Right lobe of liver (tissue), 6 donors: ENCODE data around the gene PLCZ1. TPM values are rescaled to one million over a fixed set of nuclear protein-coding genes. Genes with fewer than 3 reads are reported as not detected.

Experiments
- ATAC-seq, 4 donors: fragments of 200-7000 bp; cut with Tn5 transposase; one replicate each; pipeline ENCODE4 v1.9.1; 2020; ENCODE audit warnings: mild to moderate bottlenecking in 4 of 4, moderate library complexity in 4 of 4
- DNase-seq, 3 donors: peaks; one replicate each; pipeline ENCODE4 v3.0.0-alpha.2; 2020
- H3K27ac ChIP-seq, 3 donors: fragments of 200-600 bp; one replicate each; pipeline ENCODE4 v1.8.0; 2022
- H3K27me3 ChIP-seq, 2 donors: fragments of 200-600 bp; one replicate each; pipeline ENCODE4 v1.8.0; 2022
- H3K36me3 ChIP-seq, 4 donors: fragments of 200-600 bp; sonication (generic) in 1 of 4; one replicate each; pipeline versions ENCODE4 v1.5.1 to v1.8.0; 2017 to 2022; ENCODE audit warnings: control low read depth in 1 of 4
- H3K4me1 ChIP-seq, 4 donors: fragments of 200-600 bp; sonication (generic) in 1 of 4; one replicate each; pipeline versions ENCODE4 v1.5.1 to v1.8.0; 2017 to 2022; ENCODE audit warnings: control low read depth in 1 of 4
- H3K4me3 ChIP-seq, 3 donors: fragments of 200-600 bp; one replicate each; pipeline ENCODE4 v1.8.0; 2022
- H3K9me3 ChIP-seq, 4 donors: fragments of 200-600 bp; sonication (generic) in 1 of 4; one replicate each; pipeline versions ENCODE4 v1.5.1 to v1.8.0; 2017 to 2022; ENCODE audit warnings: control low read depth in 1 of 4
- CTCF ChIP-seq, 4 donors: fragments of 200-600 bp in 3 of 4; fragments of 450-650 bp in 1 of 4; IDR thresholded peaks; one replicate each; pipeline versions ENCODE4 v1.5.1 to v1.8.0; 2016 to 2022; ENCODE audit warnings: antibody characterized with exemption in 4 of 4, mild to moderate bottlenecking in 2 of 4
- POLR2A ChIP-seq: fragments of 450-650 bp; IDR thresholded peaks from one replicate; pipeline ENCODE4 v1.6.1; 2017; ENCODE audit warnings: antibody characterized with exemption, mild to moderate bottlenecking
- WGBS: methylation state at CpG from one replicate; pipeline ENCODE4 v1.1.6; 2018; ENCODE audit warnings: low coverage, low lambda C conversion rate; ENCODE audit not compliant: insufficient coverage; ENCODE audit errors: missing lambda C conversion rate; 5-methylcytosine and 5-hydroxymethylcytosine counted together
- intact Hi-C, 2 donors: fragments of 100-400 bp; cut with DNase I; formaldehyde crosslinking; loops; one replicate each; pipeline versions ENCODE4 v1.11.2 to v1.14.1; 2022
- total RNA-seq, 6 experiments: library from RNA; depleted of rRNA in 2 of 6; stranded (reverse); fragments of >200 nt in 2 of 6; fragmentation: NEBNext Ultra II Directional in 3 of 6; extraction: Animal tissue kit (Norgen Biotek cat#: 25700) in 3 of 6; gene quantifications; one replicate each; pipeline versions ENCODE4 v1.1.0 to v1.2.4, GENCODE V29; 2016 to 2023
- donor health status: DM: no; HTN: yes; CAD: no.
- donor health status: DM: no; HTN: no; CAD: no.
- donor health status: DM: no; HTN: no; CAD: no.
- donor health status: DM: no; HTN: yes; CAD: no.
- donor health status: DM: no; HTN: yes; CAD: no.

The PLCZ1 gene
- total RNA-seq, 6 experiments from 2014 or later = not detected

DNA sequence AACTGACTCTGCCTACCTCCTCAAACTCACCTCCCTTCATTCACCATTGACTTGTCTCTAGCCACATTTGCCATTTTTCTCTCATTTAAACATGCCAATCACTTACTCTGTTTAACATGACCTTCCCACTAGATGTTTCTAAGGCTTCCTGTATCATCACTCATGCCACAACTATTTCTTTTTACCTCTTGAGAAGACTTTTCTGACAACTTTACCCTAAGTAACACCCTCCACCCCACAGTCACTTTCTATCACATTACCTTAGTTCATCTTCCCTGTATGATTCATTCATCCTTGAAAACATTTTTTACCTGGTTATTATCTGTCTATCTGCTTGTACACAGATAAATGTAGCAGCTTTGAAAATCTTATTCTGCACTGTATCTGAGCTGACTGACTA is 19.4 kb downstream of the PLCZ1 start:
- intact Hi-C loops = no loop called here
- DNase-seq (no peak), ATAC-seq (no peak)
- Histone ChIP-seq H3K27me3 (no peaks in the 10 kb centered on the region), H3K27ac (no peak overlapping the region), H3K36me3 (no peaks in the 10 kb centered on the region), H3K9me3 (no peaks in the 10 kb centered on the region), H3K4me3 (no peak overlapping the region), H3K4me1 (no peaks in the 10 kb centered on the region)
- TF ChIP-seq POLR2A (no peak), CTCF (IDR thresholded peaks at IDR 0.05) (no peak)

GRCh38 chr12:18716236-18716635 is 21.6 kb downstream of the PLCZ1 start:
- Histone ChIP-seq H3K36me3 (no peaks in the 10 kb centered on the region), H3K4me1 (no peaks in the 10 kb centered on the region), H3K4me3 (no peak overlapping the region), H3K27me3 (no peaks in the 10 kb centered on the region), H3K9me3 (no peaks in the 10 kb centered on the region), H3K27ac (no peak overlapping the region)
- TF ChIP-seq POLR2A = no peak
- no peak for TF ChIP-seq CTCF (IDR thresholded peaks at IDR 0.05)
- WGBS = 85% methylated on average over 1 of the region's 1 CpG
- ATAC-seq (no peak), DNase-seq (no peak)
- intact Hi-C loops = no loop called here

DNA sequence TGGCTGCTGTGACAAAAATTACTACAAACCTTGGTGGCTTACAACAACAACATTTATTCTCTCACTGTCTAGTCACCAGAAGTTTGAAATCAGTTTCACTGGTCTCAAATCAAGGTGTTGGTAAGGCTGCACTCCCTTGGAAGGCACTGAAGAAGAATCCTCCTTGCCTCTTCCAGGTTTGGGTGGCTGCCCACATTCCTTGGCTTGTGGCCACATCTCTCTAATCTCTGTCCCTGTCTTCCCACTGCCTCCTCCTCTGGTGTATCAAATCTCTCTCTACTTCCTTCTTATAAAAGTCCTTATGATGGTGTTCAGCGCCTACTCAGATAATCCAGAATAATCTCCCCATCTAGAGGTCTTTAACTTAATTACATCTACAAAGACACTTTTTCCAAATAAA is 31.0 kb downstream of the PLCZ1 start:
- 100% methylated on average over 1 of the region's 1 CpG for WGBS
- Histone ChIP-seq H3K9me3 (no peaks in the 10 kb centered on the region), H3K27me3 (no peaks in the 10 kb centered on the region), H3K36me3 (no peaks in the 10 kb centered on the region), H3K4me3 (no peak overlapping the region), H3K4me1 (no peaks in the 10 kb centered on the region), H3K27ac (no peak overlapping the region)
- TF ChIP-seq POLR2A (no peak), CTCF (IDR thresholded peaks at IDR 0.05) (no peak)
- ATAC-seq (no peak), DNase-seq (peak in 1 of 3 donors; percentile 44)
- intact Hi-C loops = no loop called here

DNA sequence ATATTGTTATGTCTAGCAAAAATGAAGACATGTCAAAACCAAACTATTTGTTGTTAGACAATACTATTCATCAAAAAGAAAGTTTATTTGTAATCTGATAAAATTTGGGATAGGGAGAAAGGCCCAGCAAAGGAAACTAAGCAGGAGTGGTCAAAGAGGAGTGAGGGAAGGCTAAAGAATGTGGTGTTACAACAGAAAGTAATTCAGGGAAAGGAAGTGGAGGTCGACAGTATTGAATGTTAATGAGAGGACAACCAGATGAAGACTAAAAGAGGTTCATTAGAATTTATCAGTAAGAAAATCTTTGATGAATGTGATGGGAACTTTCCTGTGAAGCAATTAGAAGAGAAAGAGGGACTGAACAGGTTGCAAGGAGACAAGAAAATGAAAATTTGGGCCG is 33.9 kb downstream of the PLCZ1 start:
- no peaks in the 10 kb centered on the region for H3K4me1 ChIP-seq
- H3K36me3 ChIP-seq = no peaks in the 10 kb centered on the region
- ATAC-seq (no peak), DNase-seq (no peak)
- no peak overlapping the region for H3K27ac ChIP-seq
- no peaks in the 10 kb centered on the region for H3K27me3 ChIP-seq
- no peaks in the 10 kb centered on the region for H3K9me3 ChIP-seq
- WGBS = 70% methylated on average over 2 of the region's 2 CpGs
- H3K4me3 ChIP-seq = no peak overlapping the region
- intact Hi-C loops = no loop called here
- TF ChIP-seq POLR2A = no peak

DNA sequence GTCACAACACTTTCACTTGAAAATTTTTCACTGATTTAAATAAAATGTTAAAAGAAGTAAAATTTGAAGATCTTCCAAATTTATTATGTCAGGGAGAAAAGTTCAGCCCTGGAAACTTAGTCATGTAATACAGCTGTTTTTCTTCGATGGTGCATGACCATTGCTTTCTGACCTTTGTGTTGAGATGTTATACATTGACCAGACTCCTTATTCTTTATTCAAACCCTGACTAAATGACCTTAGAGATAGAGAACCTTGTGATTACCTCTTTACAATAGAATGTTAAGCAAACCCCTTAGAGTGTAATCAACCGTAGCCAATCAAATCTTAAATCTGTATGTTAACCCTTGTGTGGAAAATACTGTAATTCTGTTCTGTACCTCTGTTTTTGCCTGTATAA is 34.5 kb downstream of the PLCZ1 start:
- intact Hi-C loops = no loop called here
- no peak for DNase-seq
- no peak overlapping the region for H3K27ac ChIP-seq
- no peaks in the 10 kb centered on the region for H3K27me3 ChIP-seq
- TF ChIP-seq POLR2A (no peak), CTCF (IDR thresholded peaks at IDR 0.05) (no peak)
- 29% methylated on average over 2 of the region's 2 CpGs for WGBS
- H3K36me3 ChIP-seq = no peaks in the 10 kb centered on the region
- no peaks in the 10 kb centered on the region for H3K4me1 ChIP-seq
- no peak overlapping the region for H3K4me3 ChIP-seq
- ATAC-seq = no peak
- no peaks in the 10 kb centered on the region for H3K9me3 ChIP-seq
